GM21717 (cell line): Measurements from ENCODE around the gene PHC3.

Experiments used
- ATAC-seq: cut with Tn5 transposase; IDR thresholded peaks from one replicate; pipeline ENCODE4 v1.9.1; 2021; ENCODE audit warnings: mild to moderate bottlenecking, moderate library complexity; ENCODE audit not compliant: unreplicated experiment

The PHC3 gene

DNA sequence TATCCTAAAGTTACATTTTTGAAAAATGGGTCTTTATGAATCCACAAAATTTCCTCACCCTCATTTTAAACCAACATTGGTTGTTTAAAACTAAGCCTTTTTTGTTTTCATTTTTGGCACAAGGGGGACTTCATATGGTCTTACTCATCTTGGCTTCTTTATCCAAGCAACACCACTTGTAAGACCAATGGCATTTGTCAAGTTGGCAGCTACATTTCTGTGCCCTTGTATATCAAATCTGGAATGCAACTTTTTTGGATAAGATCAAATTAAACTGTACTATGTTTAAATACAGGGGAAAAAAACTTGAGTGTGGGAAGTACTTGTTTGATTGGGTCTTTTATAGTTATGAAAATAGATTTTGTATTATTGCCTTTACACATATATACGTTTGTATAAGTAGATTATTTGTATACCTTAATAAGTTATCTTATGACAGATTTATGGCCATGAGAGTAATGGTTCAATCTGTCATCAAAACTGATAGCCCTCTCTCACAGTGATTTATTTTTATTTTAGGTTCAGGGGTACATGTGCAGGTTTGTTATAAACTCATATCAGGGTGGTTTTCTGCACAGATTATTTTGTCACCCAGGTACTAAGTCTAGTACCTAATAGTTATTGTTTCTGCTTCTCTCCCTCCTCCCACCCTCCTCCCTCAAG lies 100.3 kb downstream of the PHC3 start:
- no peak for ATAC-seq

- ATAC-seq: no peak
These were observed 100.9 kb downstream of the PHC3 start for GRCh38 chr3:170080605-170081004.

GRCh38 chr3:170079536-170080165 lies 101.9 kb downstream of the PHC3 start:
- no peak for ATAC-seq

- ATAC-seq: no peak
These were observed 102.8 kb downstream of the PHC3 start for GRCh38 chr3:170078620-170079281.

GRCh38 chr3:170077361-170077760 lies 104.2 kb downstream of the PHC3 start:
- no peak for ATAC-seq

- no peak for ATAC-seq
These were observed 104.8 kb downstream of the PHC3 start for GRCh38 chr3:170076715-170077238.

GRCh38 chr3:170075441-170076091 lies 106.0 kb downstream of the PHC3 start:
- no peak for ATAC-seq

GRCh38 chr3:170064108-170064507 lies 117.4 kb downstream of the PHC3 start:
- ATAC-seq: no peak

DNA sequence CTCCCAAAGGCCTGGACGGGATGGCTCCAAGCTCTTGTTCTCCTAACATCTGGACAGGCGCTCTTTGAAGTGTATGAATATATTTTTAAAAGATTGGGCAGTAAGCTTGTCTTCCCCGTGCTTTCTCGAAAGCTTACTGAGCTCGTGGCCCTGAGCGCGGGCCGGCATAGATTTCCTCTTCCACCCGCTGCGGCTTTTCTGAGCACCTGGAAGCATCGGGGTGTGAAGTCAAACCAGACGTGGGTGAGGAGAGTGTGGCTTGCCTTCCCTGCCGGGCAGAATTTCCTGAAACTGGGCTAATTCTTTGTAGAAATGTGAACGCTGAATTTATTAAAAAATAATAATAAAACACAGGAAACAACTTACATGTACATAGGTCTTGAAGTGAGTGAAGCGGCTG lies 117.8 kb downstream of the PHC3 start:
- no peak for ATAC-seq

GRCh38 chr3:170062769-170063168 lies 118.8 kb downstream of the PHC3 start:
- ATAC-seq: no peak

DNA sequence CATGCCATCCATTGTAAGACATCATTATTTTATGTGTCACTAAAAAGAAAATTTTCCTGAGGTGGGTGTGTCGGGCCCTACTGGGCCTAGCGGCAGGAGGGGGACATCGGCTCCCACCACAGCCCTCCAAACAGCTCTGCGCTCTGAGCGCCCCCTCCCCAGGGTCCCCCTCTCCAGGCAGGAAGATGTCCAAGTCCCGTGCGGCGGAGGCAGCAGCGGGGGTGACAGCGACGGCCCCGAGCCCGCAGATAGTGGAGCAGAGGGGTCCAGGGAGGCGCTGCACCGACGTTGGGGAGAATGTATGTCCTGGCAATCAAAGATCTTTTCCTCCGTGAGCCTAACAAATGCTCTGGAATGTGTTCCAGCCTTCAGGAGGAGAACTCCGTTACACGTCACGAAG lies 119.5 kb downstream of the PHC3 start:
- ATAC-seq: no peak

DNA sequence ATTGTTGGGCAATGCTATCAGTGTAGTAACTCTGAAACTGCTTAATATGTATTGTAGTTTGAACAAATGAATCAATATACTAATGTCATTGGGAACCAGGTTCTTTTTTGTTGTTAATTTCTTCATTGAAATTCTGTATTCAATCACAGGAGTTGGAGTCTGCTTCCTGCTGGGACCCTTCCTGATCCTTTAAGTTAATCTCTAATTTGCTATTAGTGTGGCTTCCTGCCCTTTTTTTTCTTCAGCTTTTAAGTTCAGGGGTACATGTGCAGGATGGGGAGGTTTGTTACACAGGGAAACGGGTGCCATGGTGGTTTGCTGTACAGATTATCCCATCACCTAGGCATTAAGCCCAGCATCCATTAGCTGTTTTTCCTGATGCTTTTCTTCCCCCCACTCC lies 122.1 kb downstream of the PHC3 start:
- ATAC-seq: no peak

DNA sequence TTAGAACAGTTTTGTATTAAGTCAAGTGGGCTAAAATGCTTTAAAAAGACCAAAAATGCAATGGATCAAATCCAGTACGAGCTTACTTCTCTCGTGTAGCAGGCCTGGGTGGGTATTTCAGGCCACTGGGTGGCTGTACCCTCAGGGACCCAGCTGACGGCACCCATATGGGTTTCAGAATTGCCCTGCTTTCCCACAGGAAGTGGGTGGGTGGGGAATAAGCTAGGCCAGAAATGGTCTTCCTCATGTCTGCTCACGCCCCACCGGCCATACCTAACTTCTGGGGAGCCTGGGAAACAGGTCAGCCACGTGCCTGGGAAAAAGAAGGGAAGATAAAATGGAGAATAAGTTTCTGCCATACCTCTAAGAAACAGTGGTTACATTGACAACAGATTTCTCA lies 123.4 kb downstream of the PHC3 start:
- ATAC-seq: no peak

- ATAC-seq: no peak
These were observed 124.0 kb downstream of the PHC3 start for GRCh38 chr3:170057550-170057949.

GRCh38 chr3:170056710-170057454 lies 124.7 kb downstream of the PHC3 start:
- peak; percentile 90 for ATAC-seq

DNA sequence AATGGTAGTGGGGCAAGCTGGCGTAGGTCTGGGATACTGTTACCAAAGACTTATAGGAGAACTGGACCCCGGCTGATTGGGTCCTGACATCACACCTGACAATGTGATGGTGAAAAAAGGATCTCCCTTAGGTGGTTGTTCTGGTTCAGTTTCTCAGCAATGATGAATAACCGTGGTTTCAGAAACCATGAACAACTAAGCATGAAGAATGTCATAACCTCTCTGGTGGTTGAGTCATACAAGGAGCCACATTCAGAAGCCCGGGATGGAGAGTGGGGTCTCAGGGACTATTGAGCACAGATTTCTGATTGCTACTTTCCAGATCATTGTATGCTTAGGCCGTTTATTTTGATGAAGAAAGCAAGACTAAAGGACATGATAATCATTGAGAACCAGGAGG lies 126.3 kb downstream of the PHC3 start:
- ATAC-seq: peak; percentile 75

DNA sequence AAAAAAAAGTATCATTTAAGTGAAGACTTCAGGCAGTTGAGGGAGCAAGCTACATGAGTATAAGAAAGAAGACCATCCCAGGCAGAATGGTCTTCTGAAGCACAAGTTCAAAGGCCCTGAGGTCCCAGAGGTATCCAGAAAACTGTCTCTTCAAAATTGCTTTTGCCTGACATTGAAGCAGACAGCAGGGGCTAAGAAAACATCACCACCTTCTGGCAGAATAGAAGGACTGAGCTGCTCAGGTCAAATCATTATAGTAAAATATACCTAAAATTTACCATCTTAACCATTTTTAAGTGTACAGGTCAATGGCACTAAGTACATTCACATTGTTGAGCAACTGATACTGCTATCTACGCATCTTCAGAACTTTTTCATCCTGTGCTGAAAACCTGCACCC lies 127.3 kb downstream of the PHC3 start:
- no peak for ATAC-seq

GRCh38 chr3:170052398-170052797 lies 129.1 kb downstream of the PHC3 start:
- ATAC-seq: no peak

DNA sequence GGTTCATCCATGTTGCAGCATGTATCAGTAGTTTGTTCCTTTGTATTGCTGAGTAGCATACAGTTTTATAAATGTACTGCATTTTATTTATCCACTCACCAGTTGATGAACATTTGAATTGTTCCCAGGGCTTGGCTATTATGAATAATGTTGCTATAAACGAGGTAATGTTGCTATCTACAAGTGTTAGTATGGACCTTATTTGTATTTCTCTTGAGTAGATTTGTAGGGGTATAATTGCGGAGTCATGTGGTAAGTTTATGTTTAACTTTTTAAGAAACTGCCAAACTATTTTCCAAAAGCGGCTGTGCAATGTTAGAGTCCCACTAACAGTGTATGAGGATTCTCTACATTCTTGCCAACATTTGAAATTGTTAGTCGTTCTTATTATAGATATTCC lies 130.8 kb downstream of the PHC3 start:
- no peak for ATAC-seq

DNA sequence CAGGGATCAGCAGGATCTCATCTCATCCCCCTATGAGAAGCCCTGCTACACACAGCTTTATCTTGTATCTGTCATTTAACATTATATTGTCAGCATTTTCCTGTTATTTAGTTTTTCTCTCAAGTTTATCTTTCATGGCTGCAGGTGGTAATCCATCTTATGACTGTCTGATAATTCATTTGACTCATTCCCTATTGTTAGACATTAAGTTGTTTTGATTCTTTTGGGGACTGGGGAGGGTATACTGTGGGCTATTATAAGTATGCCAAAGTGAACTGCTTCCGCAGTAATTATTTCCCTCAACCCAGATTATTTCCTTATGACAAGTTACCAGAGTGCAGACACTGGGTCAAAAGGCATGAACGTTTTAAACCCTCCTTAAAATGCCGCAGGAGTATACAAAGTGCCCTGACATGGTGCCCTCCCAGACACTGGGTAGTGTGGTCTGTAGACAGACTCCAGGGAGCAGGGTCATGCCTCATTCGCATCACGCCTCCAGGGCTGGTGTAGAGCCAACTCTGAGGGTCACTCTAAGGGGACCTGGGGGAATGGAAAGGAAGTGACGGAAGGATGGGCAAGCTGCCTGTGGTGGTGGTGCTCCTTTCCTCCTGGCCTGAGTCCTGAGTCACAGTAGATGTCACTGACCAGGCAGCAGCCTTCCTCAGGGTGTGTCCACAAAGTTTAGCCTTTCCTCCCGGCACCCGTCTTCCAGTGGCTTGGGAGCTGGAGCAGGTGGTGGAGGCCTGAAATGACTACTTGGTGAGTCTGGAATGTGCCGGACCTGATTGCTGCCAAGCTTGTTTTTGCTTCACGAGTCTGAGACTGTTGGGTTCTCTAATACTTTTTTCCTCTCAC lies 132.2 kb downstream of the PHC3 start:
- ATAC-seq: no peak
